ENCODE measurements around the gene HAND2.

HAND2 gene

DNA sequence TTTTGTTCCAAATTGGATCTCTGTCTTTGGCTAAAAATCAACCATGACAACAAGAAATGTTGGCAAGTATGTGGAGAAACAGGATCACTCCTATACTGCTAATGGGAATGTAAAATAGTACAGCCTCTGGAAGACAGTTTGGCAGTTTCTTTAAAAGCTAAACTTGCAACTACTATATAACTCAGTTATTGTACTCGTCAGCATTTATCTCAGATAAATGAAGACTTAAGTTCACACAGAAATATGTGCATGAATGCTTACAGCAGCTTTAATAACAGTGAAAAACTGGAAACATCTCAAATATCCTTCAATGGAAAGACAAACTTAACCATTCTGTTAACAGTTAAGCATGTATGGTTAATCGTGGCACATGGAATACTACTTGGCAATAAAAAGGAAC lies 15.4 kb upstream of the HAND2 start:
- no peak for TF ChIP-seq TAF1 (IDR thresholded peaks at IDR 0.05; ENCODE audit: borderline replicate concordance, insufficient read depth, low read length)
- TF ChIP-seq SIN3A (IDR thresholded peaks at IDR 0.05; ENCODE audit: borderline replicate concordance, insufficient read depth, low read length): no peak
- no peak for TF ChIP-seq POLR2AphosphoS5 (IDR thresholded peaks at IDR 0.05; ENCODE audit: low read depth, low read length)
- no peak for TF ChIP-seq FOXP2 (optimal IDR thresholded peaks at IDR 0.05; ENCODE audit: borderline replicate concordance, extremely low read depth, extremely low read length, insufficient read depth)
- TF ChIP-seq, protein P1, sequence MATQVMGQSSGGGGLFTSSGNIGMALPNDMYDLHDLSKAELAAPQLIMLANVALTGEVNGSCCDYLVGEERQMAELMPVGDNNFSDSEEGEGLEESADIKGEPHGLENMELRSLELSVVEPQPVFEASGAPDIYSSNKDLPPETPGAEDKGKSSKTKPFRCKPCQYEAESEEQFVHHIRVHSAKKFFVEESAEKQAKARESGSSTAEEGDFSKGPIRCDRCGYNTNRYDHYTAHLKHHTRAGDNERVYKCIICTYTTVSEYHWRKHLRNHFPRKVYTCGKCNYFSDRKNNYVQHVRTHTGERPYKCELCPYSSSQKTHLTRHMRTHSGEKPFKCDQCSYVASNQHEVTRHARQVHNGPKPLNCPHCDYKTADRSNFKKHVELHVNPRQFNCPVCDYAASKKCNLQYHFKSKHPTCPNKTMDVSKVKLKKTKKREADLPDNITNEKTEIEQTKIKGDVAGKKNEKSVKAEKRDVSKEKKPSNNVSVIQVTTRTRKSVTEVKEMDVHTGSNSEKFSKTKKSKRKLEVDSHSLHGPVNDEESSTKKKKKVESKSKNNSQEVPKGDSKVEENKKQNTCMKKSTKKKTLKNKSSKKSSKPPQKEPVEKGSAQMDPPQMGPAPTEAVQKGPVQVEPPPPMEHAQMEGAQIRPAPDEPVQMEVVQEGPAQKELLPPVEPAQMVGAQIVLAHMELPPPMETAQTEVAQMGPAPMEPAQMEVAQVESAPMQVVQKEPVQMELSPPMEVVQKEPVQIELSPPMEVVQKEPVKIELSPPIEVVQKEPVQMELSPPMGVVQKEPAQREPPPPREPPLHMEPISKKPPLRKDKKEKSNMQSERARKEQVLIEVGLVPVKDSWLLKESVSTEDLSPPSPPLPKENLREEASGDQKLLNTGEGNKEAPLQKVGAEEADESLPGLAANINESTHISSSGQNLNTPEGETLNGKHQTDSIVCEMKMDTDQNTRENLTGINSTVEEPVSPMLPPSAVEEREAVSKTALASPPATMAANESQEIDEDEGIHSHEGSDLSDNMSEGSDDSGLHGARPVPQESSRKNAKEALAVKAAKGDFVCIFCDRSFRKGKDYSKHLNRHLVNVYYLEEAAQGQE (IDR thresholded peaks at IDR 0.05; ENCODE audit: insufficient read depth in 1 of 2, low read depth in 2 of 2, low read length in 2 of 2): no peak

DNA sequence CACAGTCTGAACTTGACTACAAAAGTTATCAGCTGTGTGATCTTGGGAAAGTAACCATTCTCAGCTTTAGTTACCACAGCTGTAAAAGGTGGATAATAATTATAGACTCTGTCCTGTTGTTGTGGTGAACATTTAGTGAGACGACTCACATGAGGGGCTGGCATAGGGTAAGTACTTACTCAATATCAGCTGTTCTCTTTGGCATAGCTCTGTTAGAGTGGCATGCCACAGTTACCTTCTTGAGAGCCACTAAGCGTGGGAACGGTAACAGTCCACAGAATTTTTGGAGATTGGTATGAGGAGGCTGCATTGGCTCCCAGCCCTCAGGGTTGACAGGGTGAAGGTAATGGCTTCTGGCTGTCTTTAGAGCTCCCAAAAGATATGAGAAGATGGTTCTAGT lies 13.2 kb upstream of the HAND2 start:
- no peak for TF ChIP-seq TAF1 (IDR thresholded peaks at IDR 0.05; ENCODE audit: borderline replicate concordance, insufficient read depth, low read length)
- TF ChIP-seq POLR2AphosphoS5 (IDR thresholded peaks at IDR 0.05; ENCODE audit: low read depth, low read length): no peak
- TF ChIP-seq, protein P1 (IDR thresholded peaks at IDR 0.05; ENCODE audit: insufficient read depth in 1 of 2, low read depth in 2 of 2, low read length in 2 of 2): no peak
- TF ChIP-seq FOXP2 (optimal IDR thresholded peaks at IDR 0.05; ENCODE audit: borderline replicate concordance, extremely low read depth, extremely low read length, insufficient read depth): no peak
- no peak for TF ChIP-seq SIN3A (IDR thresholded peaks at IDR 0.05; ENCODE audit: borderline replicate concordance, insufficient read depth, low read length)

DNA sequence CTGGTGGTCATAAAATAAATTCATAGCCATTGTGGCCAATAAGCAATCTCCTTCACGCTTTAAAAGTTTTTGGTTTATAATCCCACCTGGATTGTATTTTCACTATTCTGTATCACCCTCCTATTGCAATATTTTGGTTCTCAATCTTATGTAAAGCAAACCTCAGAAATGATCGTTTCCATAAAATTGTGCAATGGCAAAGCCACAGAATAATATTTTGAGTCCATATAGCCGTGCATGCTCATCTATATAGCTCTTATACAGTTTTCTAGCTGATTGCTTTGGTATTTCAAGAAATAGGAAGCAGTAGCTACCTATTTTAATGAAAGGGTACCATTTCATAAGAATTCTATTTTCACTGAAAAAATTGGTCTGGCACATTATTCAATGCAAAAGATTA lies 10.0 kb upstream of the HAND2 start:
- TF ChIP-seq TAF1 (IDR thresholded peaks at IDR 0.05; ENCODE audit: borderline replicate concordance, insufficient read depth, low read length) (no peak), POLR2AphosphoS5 (IDR thresholded peaks at IDR 0.05; ENCODE audit: low read depth, low read length) (no peak), FOXP2 (optimal IDR thresholded peaks at IDR 0.05; ENCODE audit: borderline replicate concordance, extremely low read depth, extremely low read length, insufficient read depth) (no peak), SIN3A (IDR thresholded peaks at IDR 0.05; ENCODE audit: borderline replicate concordance, insufficient read depth, low read length) (no peak)
- TF ChIP-seq, protein P1 (IDR thresholded peaks at IDR 0.05; ENCODE audit: insufficient read depth in 1 of 2, low read depth in 2 of 2, low read length in 2 of 2): no peak

DNA sequence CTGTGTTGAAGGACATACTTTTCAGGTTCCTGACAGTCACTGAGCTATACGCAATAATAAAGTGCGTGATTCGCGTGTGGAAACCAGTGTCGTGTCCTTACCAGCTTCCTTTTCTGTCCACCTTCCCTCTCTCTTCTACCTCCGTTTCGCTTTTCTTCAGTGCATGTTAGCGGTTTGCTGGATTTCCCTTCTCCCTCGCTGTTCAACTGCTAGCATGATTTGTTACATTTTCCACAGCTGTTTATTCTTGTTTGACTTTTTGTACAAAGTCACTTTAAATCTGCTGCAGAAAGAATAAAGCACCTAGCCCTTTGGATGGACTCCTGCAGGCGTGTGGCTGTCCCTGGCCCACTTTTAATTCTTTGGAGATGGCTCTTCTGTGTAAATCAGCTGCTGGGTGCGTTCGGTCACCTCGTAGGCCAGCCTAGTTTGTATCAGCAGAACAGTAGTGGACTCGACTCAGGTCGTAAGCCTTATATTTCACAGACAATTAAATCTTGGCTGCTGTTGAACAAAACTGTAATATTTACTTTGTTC lies 8.9 kb upstream of the HAND2 start:
- TF ChIP-seq POLR2AphosphoS5 (IDR thresholded peaks at IDR 0.05; ENCODE audit: low read depth, low read length) (no peak), FOXP2 (optimal IDR thresholded peaks at IDR 0.05; ENCODE audit: borderline replicate concordance, extremely low read depth, extremely low read length, insufficient read depth) (no peak), TAF1 (IDR thresholded peaks at IDR 0.05; ENCODE audit: borderline replicate concordance, insufficient read depth, low read length) (no peak), SIN3A (IDR thresholded peaks at IDR 0.05; ENCODE audit: borderline replicate concordance, insufficient read depth, low read length) (no peak)
- TF ChIP-seq, protein P1 (IDR thresholded peaks at IDR 0.05; ENCODE audit: insufficient read depth in 1 of 2, low read depth in 2 of 2, low read length in 2 of 2): no peak

All from PFSK-1 (cell line).